Measurements from ENCODE around the gene KLF7. TPM values are rescaled to one million over a fixed set of nuclear protein-coding genes. Genes with fewer than 3 reads are reported as not detected.

KLF7 gene
- total RNA-seq, 1 donor from 2014 or later: 8.1 TPM

DNA sequence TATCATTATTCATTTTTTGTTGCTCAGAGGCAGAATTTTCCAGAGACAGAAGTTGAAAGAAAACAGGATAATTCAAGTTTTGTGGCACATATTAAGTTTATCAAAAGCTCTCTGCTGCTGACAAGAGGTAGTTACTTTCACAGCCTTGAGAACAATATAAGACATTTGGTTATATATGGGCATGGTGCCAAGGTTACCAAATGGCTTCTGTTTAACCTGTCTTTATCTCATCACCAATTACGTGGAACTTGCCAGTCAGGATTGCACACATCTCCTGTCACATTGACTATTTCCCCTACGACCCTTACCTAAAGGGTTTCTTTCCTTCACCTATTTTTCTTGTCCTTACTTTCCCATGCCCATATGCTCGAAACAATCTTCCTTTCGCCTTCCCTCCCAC lies 35.9 kb downstream of the KLF7 start:
- no peak for DNase-seq (ENCODE audit: low read depth)

DNA sequence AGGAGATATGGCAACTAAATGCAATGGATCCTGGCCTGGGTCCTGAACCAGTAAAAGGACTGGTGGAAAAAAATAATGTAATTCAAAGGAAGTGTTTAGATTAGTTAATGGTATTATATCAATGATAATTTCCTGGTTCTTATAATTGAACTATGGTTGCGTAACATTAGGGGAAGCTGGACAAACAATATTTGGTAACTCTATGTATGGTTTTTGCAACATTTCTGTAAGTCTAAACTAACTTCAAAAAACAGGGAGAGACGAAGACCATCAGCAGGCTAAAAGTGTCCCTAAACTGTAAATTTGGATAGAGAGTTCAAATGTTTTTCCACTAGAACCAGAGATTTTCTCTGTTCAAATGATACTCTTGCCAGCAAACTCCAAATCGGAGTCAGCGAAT lies 36.9 kb downstream of the KLF7 start:
- no peak for DNase-seq (ENCODE audit: low read depth)

DNA sequence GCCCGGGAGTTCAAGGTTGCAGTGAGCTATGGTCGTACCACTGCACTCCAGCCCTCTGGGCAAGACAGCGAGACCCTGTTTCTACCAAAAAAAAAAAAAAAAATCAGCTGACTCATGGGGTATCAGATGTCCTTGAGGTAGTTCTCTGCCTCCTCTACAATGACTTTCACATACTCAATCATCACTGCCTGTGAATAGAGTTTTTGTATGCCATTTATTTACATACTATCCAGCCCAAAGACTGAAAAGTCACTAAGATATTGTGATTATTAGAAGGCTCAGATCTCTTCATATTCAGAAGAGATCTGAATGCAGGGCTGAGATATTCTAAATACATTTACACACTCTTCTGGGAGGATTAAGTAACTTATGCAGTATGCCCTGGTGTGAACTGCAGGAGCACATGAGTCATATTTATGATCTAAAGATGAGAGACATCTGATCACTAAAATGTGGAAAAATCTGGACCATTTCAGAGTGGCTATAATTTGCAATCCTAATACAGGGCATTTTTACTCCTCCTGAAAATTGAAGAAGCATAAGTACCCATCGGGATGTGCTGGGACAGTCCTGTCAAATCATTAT lies 38.9 kb downstream of the KLF7 start:
- no peak for DNase-seq (ENCODE audit: low read depth)

DNA sequence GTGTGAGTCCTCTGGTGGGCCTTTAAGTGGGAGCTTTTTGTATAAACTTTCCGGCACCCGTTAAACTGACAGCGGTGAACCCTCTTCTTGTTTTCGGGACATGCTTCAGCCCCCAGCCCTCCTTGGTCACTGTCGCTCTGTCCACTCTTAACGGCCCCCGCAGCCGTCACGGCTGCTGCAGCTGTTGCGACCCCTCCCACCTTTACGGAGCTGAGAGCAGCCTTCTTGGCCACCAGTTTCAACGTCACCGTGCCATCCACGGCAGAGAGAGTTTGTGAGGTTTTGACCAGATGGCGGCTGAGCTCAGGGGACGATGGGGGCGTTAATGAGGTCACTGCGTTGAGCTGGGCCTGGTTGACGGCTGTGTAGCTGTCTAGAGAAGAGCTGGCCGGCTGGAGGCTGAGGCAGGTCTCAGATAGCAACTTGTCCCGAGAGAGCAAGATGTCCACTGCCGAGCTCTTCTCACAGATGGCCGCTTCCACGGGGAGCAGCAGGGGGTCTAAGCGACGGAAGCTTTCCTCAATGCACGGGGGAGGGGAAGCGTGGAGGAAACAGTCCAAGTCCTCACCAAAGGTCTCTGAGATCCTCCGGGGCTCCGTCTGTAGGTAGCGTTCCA lies 41.9 kb downstream of the KLF7 start:
- DNase-seq (ENCODE audit: low read depth): no peak

DNA sequence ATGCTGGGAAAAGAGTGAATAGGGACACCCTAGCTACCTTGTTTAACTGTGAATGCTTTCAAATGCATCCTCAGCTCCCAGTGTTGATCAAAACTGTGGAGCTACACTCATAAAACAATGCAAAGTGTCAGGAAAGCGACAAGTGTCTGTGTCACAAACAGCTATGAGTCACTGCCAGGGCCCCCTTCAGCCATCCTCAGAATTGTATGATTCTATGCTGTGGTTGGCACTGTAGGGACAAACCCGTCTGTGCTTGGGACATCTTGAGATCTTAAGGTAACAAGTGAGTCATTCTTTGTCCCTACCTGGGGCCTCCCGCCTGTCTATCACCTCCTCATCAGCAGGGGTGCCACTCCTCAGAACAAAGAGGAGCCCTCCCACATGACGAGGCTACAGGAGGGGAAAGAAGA lies 42.4 kb downstream of the KLF7 start:
- DNase-seq (ENCODE audit: low read depth): no peak

DNA sequence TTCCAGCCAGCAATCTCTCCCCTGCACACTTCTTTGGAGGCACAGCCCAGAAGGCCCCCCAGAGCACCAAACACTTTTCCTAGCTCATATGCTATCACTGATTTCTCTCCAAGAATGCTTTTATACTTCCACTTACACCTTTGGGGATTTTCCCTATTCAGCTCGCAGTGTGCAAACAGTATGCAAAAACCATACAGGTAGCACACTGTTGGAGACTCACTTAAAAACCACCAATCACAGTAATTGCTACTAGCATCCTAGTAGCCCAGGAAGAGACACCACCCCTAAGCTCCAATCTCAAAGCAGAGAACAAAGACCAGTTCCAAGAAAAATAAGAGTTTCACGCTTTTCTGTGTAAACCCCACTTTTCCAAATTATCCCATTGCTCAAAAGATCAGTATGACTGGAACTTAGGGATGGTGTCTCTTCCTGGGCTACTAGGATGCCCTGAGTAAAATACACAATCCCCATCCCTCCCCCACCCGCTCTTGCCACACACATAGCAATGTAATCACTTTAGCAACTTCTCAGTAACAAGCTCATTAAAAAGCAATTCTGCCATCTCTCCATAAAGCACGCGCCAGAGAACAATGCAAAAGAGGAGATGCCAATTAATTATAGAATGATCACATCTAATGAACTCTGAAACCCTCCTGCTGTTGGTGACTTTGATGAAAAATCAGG lies 43.0 kb downstream of the KLF7 start:
- DNase-seq (ENCODE audit: low read depth): no peak

DNA sequence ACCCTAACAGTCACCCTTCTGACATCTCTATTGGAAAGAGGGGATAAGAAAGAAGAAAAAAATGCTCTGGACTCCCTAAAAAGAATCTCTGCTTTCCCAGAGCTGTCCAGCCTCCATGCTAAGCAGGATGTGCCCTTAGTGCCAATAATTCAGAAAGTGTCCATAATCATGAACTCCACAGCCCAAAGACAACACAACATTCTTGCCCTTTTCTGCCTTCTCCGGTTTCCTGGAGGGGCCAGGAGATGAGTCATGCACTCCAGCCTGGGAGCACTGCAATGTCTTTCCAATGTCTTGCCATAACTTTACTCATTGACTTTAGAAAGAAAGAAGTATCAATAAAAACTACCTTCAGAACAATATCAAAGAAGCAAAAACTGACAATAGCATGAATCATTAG lies 44.0 kb downstream of the KLF7 start:
- DNase-seq (ENCODE audit: low read depth): peak; percentile 54

DNA sequence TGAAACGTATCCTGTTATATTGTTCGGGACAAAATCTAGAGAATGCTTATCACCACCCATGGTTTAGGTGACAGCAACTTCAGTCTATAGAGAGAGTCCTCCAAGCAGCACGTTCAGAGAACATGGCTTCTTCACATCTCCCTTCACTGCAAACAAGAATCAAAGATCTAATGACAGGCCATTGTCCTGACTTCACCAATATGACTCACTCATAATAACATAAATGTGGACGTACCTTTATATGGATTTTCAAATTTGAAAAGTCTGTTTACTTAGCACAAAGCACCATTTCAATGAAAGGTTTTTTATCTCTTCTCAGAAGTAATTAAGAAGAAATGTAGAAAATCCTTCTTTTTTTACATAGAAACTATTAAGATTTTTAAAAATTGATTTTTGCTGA lies 46.7 kb downstream of the KLF7 start:
- DNase-seq (ENCODE audit: low read depth): no peak

DNA sequence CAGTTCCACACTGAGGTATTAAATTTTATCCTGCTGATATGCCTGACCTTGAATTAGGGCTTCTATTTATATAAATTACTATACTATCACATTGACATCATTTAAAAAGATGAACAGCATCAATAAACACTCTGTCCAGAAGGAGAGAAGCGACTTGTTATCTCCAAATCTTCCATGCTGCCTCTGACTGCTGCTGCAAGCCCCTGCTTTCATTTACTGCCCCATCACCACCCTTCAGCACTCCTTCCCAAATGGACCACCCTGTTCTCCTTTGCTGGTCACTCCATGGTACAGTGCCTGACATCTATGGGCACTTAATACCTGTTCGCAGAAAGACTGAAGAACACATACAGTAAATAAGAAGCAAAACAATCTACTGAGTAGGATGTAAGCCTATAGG lies 48.1 kb downstream of the KLF7 start:
- no peak for DNase-seq (ENCODE audit: low read depth)

DNA sequence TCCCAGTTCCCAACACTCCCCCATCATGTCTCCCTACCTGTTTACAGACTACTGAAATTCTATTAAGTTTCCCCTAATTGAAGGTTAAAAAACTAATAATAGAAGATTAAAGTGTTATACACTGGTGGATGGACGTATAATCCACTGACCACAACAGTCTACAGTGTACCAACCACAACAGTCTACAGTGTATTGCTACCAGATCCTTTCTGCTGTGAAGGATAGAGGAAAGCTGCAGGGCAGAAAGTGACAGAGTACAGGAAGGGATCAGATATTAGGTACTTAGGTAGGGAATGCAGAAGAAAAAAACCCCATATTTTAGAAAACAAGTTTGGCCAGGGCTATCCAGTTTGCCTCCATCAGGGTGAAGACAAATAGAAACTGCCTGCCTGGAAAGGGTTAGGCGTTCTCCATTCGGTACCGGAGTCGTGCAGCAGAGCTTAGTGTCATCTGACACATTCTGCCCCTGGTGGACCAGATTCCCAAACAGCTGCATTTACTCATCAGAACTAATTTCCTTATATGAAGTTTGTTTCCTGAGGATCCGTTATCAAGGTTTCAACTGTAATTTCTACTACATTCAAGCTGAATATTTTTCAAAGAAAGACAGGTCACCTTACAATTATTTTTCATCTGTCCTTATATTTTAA lies 49.9 kb downstream of the KLF7 start:
- DNase-seq (ENCODE audit: low read depth): peak; percentile 75

DNA sequence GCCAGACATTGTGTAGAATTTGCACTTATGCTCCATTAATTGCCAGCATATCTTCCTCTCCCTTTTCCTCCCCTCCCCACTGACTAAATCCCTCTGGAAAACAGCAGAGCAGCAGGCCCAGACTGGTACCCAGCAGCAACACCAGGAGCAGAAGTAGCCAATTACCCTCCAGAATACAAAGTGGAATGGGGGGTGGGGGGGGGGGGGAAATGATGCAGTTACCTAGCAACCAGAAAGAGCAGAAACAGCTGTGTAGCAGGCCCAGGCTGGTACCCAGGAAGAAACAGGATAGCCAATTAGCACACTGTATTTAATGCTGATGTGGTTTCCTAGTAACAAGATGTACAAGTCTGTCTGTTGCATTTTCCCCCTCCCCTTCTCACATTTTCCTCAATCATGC lies 52.3 kb downstream of the KLF7 start:
- DNase-seq (ENCODE audit: low read depth): no peak

DNA sequence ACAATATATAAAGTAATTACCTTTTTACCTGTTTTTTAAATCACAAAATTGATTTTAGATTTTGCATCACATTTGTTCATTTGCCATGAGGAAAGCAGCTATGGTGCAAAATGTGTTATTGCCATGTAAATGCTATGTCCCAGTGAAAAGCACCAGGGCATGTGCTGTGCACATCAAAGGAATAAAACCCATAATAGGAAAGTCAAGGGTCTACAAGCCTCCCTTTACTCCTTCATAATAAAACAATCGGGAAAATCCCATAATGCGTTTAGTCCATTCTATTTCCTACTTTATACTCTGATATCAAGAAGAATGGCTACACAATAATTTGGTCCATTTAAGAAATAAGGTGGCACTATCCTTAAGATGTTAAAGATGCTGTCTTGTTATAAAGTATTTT lies 53.0 kb downstream of the KLF7 start:
- DNase-seq (ENCODE audit: low read depth): no peak

DNA sequence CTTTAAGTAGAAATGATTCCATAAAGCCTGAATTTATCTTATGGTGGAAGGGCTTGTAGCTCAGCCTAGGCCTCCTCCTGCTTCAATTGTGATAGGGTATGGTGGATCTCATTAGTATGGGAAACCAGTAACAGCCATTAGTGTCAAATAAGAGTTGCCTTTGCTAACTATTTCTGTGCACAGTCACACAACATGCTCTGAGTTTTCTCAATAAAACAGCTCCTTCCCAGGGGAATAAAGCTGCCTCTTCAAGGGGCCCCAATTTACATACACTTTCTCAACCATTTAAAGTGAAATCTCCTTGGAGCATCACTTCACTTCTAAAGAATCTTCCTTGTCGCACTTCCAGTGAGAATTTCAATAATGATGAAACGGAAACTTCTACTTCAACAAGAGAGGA lies 53.4 kb downstream of the KLF7 start:
- DNase-seq (ENCODE audit: low read depth): no peak

DNA sequence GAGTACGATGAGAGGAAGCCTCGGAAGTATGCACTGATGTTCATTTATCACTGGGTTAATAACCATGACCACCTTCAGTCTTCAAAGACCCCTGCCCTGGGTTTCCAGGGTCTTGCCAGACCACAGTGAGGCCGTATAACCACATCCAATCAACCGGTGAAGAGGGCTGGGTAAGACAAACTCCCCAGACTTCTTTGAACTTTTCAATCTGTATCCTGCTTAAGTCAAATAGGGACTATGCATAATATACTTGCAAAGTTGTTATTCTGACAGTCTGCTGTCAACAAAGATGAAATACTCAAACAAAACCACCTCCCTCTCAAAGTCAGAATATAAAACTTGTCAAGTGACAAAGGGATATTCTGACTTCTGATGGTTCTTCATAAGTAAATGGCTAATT lies 54.0 kb downstream of the KLF7 start:
- DNase-seq (ENCODE audit: low read depth): no peak

DNA sequence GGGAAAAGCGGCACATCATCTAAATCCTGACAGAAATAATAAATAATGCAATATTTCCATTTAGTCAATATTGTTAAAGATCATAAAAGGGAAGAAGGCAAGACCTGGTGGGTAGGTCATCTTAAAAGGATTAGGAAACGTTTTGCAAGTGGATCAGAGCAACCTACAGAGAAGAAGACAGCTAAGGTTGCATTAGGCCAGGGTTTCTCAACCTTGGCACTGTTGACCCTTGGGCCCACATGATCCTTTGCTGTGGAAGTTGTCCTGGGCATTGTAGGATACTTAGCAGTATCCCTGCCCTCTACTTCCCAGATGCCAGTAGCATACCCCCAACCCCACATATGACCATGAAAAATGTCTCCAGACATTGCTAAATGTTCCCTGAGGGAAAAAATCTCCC lies 55.0 kb downstream of the KLF7 start:
- DNase-seq (ENCODE audit: low read depth): no peak

DNA sequence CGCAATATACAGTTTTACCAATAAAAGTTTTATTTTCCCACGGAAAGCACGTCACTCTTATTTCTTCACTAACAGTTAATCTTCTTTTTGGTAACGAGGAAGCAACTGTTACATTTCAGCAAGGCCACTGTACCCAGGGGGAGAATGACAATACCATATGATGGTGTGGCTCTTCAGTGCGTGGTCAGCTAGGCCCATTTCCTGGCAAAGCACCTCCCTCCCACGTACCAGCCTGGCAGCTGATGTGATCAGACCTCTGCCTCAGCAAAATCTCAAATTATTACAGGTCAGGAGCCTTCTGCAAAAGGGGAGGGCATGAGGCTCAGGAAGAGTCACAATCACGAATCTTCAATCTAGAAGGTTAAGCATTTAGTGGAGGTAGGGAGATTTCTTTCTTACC lies 55.4 kb downstream of the KLF7 start:
- DNase-seq (ENCODE audit: low read depth): peak; percentile 65

DNA sequence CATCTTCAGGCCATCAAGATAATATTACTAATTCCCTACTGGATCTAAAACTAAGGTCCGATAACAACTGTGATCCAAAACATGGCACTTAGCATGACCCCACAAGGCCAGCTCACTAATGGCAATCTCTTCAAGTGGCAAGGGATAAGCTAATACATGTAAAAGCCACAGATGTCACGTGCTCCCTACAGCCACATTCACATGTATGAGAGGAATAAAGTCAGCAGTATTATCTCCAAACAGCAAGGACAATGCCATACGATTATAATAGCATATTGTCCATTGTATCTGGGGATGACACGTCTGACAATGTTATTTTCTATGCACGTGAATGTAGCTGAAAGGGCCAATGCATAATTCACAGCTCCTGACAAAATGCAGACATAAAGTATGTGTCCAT lies 56.0 kb downstream of the KLF7 start:
- DNase-seq (ENCODE audit: low read depth): no peak

DNA sequence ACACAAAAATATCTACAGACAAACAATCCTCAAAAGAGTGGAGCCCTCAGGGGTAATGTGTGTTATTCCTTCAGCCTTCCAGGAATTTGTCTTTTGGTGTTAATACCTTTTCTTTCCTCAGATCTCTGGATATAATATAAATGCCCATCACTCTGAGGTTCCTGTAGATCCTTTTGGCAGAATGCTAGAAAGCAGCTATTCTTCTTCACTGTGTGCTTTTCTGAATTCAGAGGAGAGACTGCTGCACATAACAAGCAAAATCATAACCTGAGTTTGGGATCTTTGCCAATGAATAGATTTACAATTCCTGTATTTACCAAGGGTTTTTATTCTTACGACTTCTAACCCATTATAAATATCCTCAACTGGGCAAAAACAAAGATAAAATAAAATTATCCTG lies 57.3 kb downstream of the KLF7 start:
- DNase-seq (ENCODE audit: low read depth): no peak

DNA sequence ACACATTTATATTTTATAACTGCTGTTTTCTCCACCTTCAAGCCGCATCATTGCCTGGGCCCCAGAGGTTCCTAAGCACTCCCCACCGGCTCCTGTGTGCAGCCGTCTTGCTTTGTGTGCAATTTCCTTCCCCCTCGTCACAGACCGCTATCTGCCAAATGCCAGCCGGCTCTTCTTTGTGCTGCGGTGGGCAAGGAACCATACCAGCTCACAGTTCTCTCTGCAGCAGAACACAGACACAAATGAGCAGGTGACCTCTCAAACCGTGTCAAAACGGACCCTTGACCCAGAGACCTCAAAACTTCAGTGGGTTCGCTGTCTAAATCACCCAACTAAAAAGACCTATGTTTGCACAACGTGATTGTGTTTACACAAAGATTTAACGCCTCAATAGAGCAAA lies 58.2 kb downstream of the KLF7 start:
- DNase-seq (ENCODE audit: low read depth): no peak

DNA sequence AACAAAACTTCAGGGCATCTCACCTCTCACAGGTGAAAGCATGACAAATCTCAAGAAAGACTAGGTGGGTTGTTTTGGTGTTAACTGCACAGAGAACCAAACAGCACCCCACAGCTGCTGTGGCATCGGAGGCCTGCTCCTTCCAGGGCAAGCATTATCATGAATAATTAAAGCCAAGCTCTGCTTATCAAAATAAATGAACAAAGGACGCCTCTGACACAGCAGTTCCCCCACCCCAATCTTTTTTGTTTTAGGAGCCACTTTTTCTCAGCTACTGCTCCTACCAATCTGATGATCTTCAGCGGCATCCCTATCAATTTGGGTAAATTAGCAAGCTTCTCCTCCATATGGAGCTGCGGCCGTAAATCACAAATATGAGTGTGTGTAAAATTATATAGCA lies 58.6 kb downstream of the KLF7 start:
- no peak for DNase-seq (ENCODE audit: low read depth)

DNA sequence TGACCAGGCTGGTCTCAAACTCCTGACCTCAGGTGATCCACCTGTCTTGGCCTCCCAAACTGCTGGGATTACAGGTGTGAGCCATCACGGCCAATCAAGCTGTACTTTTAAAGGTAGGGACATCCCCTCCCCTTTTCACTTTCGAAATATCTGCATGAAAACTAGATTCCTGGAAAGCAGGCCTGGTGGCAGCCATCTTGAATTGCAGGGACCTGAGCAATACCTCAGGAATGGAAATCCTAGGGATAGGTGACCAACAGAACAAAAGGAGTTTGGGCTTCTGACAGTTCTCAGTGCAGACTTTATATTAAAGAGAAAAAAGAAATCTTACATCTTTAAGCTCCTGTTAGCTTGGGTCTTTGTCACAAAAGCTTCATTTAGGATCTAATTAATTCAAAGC lies 62.6 kb downstream of the KLF7 start:
- no peak for DNase-seq (ENCODE audit: low read depth)

DNA sequence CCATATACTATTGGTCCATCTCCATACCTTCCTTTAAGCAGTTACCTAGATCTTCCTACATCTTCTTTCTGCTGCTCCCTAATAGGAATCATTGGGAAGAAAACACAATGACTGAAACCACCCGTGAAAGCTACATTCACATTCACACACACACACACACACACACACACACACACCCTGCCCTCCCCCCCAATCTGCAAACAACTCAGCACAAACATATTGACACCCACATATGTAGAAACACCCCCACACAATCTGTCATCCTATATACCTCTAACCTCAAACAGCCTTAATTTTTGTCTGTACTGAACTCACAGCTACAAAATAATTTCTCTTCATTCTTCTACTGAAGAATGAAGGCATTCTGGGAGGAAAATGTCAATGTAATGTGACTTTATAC lies 63.8 kb downstream of the KLF7 start:
- DNase-seq (ENCODE audit: low read depth): no peak

DNA sequence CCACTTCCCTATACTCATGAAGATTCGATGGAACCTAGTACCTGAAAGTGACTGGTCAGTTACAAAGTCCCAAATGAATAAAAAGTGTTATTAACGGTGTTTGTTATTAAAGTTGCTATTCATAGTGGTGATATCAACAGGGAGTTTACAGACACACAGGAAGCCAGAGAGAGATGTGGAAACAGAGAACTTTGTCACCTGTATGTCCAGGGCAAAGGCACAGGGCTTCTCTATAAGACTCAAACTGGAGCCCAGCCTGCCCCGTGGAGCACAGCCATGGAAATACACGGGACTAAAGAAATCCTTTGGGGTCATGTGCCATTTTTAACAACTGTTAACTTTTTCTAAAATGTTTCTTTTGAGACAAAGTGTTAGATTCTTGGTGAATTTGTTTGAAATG lies 68.5 kb downstream of the KLF7 start:
- no peak for DNase-seq (ENCODE audit: low read depth)
